SH-SY5Y (cell line): ENCODE results near the gene GPR132.

ENCODE experiments used
- GATA2 ChIP-seq: IDR thresholded peaks from 2 replicates; pipeline ENCODE4 v1.6.1; 2011; ENCODE audit warnings: mild to moderate bottlenecking, low read depth, low read length
- GATA3 ChIP-seq: IDR thresholded peaks from 2 replicates; pipeline ENCODE4 v1.6.1; 2011; ENCODE audit warnings: low read depth, mild to moderate bottlenecking, low read length, moderate library complexity

Gene GPR132

DNA sequence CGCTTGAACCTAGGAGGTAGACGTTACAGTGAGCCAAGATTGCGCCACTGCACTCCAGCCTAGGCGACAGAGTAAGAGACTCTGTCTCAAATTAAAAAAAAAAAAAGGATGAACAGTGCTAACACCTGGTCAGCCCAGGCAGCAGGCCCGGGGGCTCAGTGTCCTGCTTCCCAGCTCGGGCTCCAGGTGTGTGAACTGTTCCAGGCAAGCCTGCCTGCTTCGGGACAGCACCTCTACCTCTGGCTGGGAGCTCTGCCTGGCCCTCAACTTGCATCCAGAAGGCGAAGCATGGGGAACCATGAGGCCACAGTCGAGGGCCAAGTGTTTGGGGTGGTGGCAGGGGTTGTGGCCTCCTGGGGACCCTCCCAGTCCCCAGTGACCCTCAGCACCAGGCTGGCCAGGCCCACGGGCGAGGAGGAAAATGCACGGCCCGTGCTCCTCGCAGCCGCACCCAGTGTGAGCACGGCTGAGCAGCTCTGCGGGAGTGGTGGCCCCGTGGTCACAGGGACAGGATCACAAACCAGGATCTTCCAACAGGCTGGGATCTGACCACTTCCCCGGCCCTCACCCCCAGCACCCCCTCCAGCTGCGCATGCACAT is 59.8 kb downstream of the GPR132 start:
- TF ChIP-seq GATA3 (no peak), GATA2 (no peak)
